H1 (cell line): ENCODE measurements around the gene NHEJ1. TPM values are rescaled to one million over a fixed set of nuclear protein-coding genes. Genes with fewer than 3 reads are reported as not detected.

Experiments used
- CTCF ChIA-PET: fragments of 300-600 bp; sonication (Branson Sonifier 250); formaldehyde crosslinking; loops from one replicate; lab custom pipeline; 2021; ENCODE audit not compliant: partially characterized antibody; lab: Charles Lee
- POLR2A ChIA-PET: fragments of 300-600 bp; sonication (Branson Sonifier 250); formaldehyde crosslinking; loops from one replicate; lab custom pipeline; 2021; ENCODE audit warnings: inconsistent platforms; ENCODE audit not compliant: partially characterized antibody; lab: Charles Lee
- DNase-seq, 2 experiments: peaks; one replicate each; pipeline versions ENCODE4 v3.0.0 to v3.0.0-alpha.2; 2010 to 2022; ENCODE audit warnings: low spot score in 2 of 2, low read depth in 1 of 2, mixed read lengths in 1 of 2
- FAIRE-seq: peaks from 2 replicates; lab custom pipeline; 2011; peaks lifted over from hg19 to GRCh38; lab: Jason Lieb, UNC
- H2AFZ ChIP-seq: 2 replicates; pipeline ENCODE4 v1.8.1; 2012; ENCODE audit warnings: low read length, inconsistent platforms
- H2AK5ac ChIP-seq: 2 replicates; pipeline ENCODE4 v1.6.1; 2013; ENCODE audit warnings: low read depth, low read length
- H2BK120ac ChIP-seq: replicated peaks from 2 replicates; pipeline ENCODE3; 2013; ENCODE audit warnings: low read depth, low read length, inconsistent platforms
- H2BK12ac ChIP-seq: 2 replicates; pipeline ENCODE4 v1.6.1; 2013; ENCODE audit warnings: low read depth, low read length
- H2BK15ac ChIP-seq: 2 replicates; pipeline ENCODE4 v1.6.1; 2013; ENCODE audit warnings: low read length
- H2BK20ac ChIP-seq: 2 replicates; pipeline ENCODE4 v1.6.1; 2013; ENCODE audit warnings: low read length
- H2BK5ac ChIP-seq: 2 replicates; pipeline ENCODE4 v1.6.1; 2013; ENCODE audit warnings: low read depth, low read length
- H3K14ac ChIP-seq: 2 replicates; pipeline ENCODE4 v1.6.1; 2013; ENCODE audit warnings: inconsistent platforms; ENCODE audit not compliant: insufficient read length
- H3K18ac ChIP-seq: 2 replicates; pipeline ENCODE4 v1.6.1; 2013; ENCODE audit warnings: low read length; ENCODE audit errors: extremely low read depth
- H3K23ac ChIP-seq: 2 replicates; pipeline ENCODE4 v1.6.1; 2013; ENCODE audit warnings: inconsistent platforms; ENCODE audit not compliant: insufficient read length
- H3K23me2 ChIP-seq: 2 replicates; pipeline ENCODE4 v1.6.1; 2013; ENCODE audit warnings: low read depth, low read length
- H3K27ac ChIP-seq: 2 replicates; pipeline ENCODE4 v1.6.1; 2011; ENCODE audit warnings: low read depth, low read length, inconsistent platforms
- H3K27me3 ChIP-seq, 4 experiments: replicated peaks in 1 of 4; 1 replicate in 1 of 4; 2 replicates in 3 of 4; pipeline versions ENCODE4 v1.6.1 to v1.8.1; 2011 to 2013; ENCODE audit warnings: low read length in 3 of 4, mild to moderate bottlenecking in 3 of 4, inconsistent platforms in 2 of 4, mixed read lengths in 2 of 4, moderate library complexity in 1 of 4; ENCODE audit not compliant: control insufficient read depth in 3 of 4, insufficient read depth in 3 of 4; ENCODE audit errors: extremely low read depth in 1 of 4
- H3K36me3 ChIP-seq, 4 experiments: 2 replicates each; pipeline versions ENCODE4 v1.6.1 to v1.8.1; 2011 to 2013; ENCODE audit warnings: mild to moderate bottlenecking in 4 of 4, low read length in 3 of 4, moderate library complexity in 2 of 4, control low read depth in 1 of 4, inconsistent platforms in 1 of 4; ENCODE audit not compliant: insufficient read depth in 4 of 4, control insufficient read depth in 2 of 4
- H3K4ac ChIP-seq: replicated peaks from 2 replicates; pipeline ENCODE3; 2013; ENCODE audit warnings: low read length, low read depth, mixed read lengths, inconsistent platforms; ENCODE audit not compliant: insufficient read length
- H3K4me1 ChIP-seq, 4 experiments: replicated peaks in 1 of 4; 1 replicate in 1 of 4; 2 replicates in 3 of 4; pipeline versions ENCODE4 v1.6.1 to v1.8.1; 2011 to 2013; ENCODE audit warnings: low read length in 3 of 4, inconsistent platforms in 2 of 4, mixed read lengths in 1 of 4; ENCODE audit not compliant: insufficient read depth in 4 of 4, control insufficient read depth in 3 of 4
- H3K4me2 ChIP-seq, 2 experiments: 2 replicates each; pipeline versions ENCODE4 v1.6.1 to v1.8.1; 2011 to 2013; ENCODE audit warnings: low read depth in 2 of 2, low read length in 2 of 2, control low read depth in 1 of 2, inconsistent platforms in 1 of 2, mild to moderate bottlenecking in 1 of 2; ENCODE audit not compliant: insufficient read depth in 1 of 2
- H3K4me3 ChIP-seq, 4 experiments: fragments of 200-600, 300-600 bp in 1 of 4; sonication (generic), shearing (Covaris generic), sonication (Bioruptor Twin) in 1 of 4; 2 replicates each; pipeline versions ENCODE4 v1.5.1 to v1.8.1; 2011 to 2016; ENCODE audit warnings: low read length in 4 of 4, low read depth in 3 of 4, control low read depth in 2 of 4, inconsistent platforms in 2 of 4, mild to moderate bottlenecking in 2 of 4, mixed read lengths in 1 of 4, moderate library complexity in 1 of 4; ENCODE audit not compliant: insufficient read depth in 2 of 4; ENCODE audit errors: extremely low read depth in 1 of 4
- H3K56ac ChIP-seq: replicated peaks from 2 replicates; pipeline ENCODE3; 2013; ENCODE audit warnings: low read depth, mild to moderate bottlenecking, mixed read lengths, low read length, inconsistent platforms; ENCODE audit not compliant: insufficient read length
- H3K79me1 ChIP-seq: 2 replicates; pipeline ENCODE4 v1.6.1; 2013; ENCODE audit warnings: low read depth, low read length, control low read depth
- H3K79me2 ChIP-seq, 2 experiments: 2 replicates each; pipeline versions ENCODE4 v1.6.1 to v1.8.1; 2012 to 2013; ENCODE audit warnings: low read length in 2 of 2, mild to moderate bottlenecking in 2 of 2, inconsistent platforms in 1 of 2; ENCODE audit not compliant: insufficient read depth in 2 of 2, control insufficient read depth in 1 of 2
- H3K9ac ChIP-seq, 4 experiments: replicated peaks in 1 of 4; 1 replicate in 1 of 4; 2 replicates in 3 of 4; pipeline versions ENCODE4 v1.6.1 to v1.8.1; 2011 to 2013; ENCODE audit warnings: low read depth in 3 of 4, low read length in 3 of 4, control low read depth in 2 of 4, mild to moderate bottlenecking in 2 of 4, moderate library complexity in 2 of 4, inconsistent platforms in 1 of 4; ENCODE audit errors: extremely low read depth in 1 of 4
- H3K9me3 ChIP-seq, 2 experiments: 2 replicates each; pipeline versions ENCODE4 v1.6.1 to v1.8.1; 2012 to 2013; ENCODE audit warnings: mild to moderate bottlenecking in 2 of 2, moderate library complexity in 2 of 2, control low read depth in 1 of 2, inconsistent platforms in 1 of 2, low read depth in 1 of 2, low read length in 1 of 2, mixed read lengths in 1 of 2; ENCODE audit not compliant: insufficient read depth in 2 of 2
- H4K20me1 ChIP-seq, 2 experiments: replicated peaks in 1 of 2; 2 replicates each; pipeline versions ENCODE3 to v1.8.1; 2011 to 2013; ENCODE audit warnings: inconsistent platforms in 2 of 2, low read length in 2 of 2, mild to moderate bottlenecking in 1 of 2; ENCODE audit not compliant: insufficient read depth in 2 of 2, control insufficient read depth in 1 of 2
- H4K5ac ChIP-seq: 2 replicates; pipeline ENCODE4 v1.6.1; 2013; ENCODE audit warnings: low read length, low read depth, mixed read lengths, inconsistent platforms; ENCODE audit not compliant: insufficient read length
- H4K8ac ChIP-seq: 2 replicates; pipeline ENCODE4 v1.8.0; 2013; ENCODE audit warnings: mild to moderate bottlenecking, moderate library complexity, low read length, inconsistent platforms; ENCODE audit not compliant: insufficient read depth; ENCODE audit errors: extremely low read depth
- H4K91ac ChIP-seq: replicated peaks from 2 replicates; pipeline ENCODE3; 2013; ENCODE audit warnings: low read length, mixed read lengths, inconsistent platforms; ENCODE audit not compliant: insufficient read length
- WGBS, 2 experiments: shearing (Covaris generic) in 1 of 2; methylation state at CpG; one replicate each; pipeline versions ENCODE4 v1.1.6 to v1.1.7; 2013 to 2015; ENCODE audit warnings: low lambda C conversion rate in 2 of 2, mixed read lengths in 2 of 2, inconsistent platforms in 1 of 2, low coverage in 1 of 2, missing lambda C conversion rate in 1 of 2; ENCODE audit not compliant: insufficient replicate concordance in 2 of 2, insufficient coverage in 1 of 2, insufficient read length in 1 of 2; ENCODE audit errors: extremely low coverage in 1 of 2, missing lambda C conversion rate in 1 of 2; 5-methylcytosine and 5-hydroxymethylcytosine counted together
- polyA plus RNA-seq, 7 experiments: library from polyadenylated mRNA; depleted of rRNA in 3 of 7; stranded (reverse) in 5 of 7; unstranded in 2 of 7; fragments of >200 nt in 5 of 7; fragments of 200-250 nt in 2 of 7; gene quantifications; 1 replicate in 5 of 7; 2 replicates in 1 of 7; 4 replicates in 1 of 7; pipeline versions ENCODE4 v1.2.1 to v1.2.3, GENCODE V29; 2011 to 2013; ENCODE audit warnings: missing spikeins in 2 of 7, mixed read lengths in 2 of 7
- total RNA-seq: library from RNA; stranded (reverse); fragmentation: NEBNext Ultra II Directional; extraction: Animal tissue kit (Norgen Biotek cat#: 25700); gene quantifications from 2 replicates; pipeline ENCODE4 v1.2.1, GENCODE V29; 2021

The NHEJ1 gene
- total and polyA plus RNA-seq, 2 of the 8 experiments (the other 6 are each of a cell fraction or from before 2014, with no cell fraction given) = 22.7 to 24.1 TPM

DNA sequence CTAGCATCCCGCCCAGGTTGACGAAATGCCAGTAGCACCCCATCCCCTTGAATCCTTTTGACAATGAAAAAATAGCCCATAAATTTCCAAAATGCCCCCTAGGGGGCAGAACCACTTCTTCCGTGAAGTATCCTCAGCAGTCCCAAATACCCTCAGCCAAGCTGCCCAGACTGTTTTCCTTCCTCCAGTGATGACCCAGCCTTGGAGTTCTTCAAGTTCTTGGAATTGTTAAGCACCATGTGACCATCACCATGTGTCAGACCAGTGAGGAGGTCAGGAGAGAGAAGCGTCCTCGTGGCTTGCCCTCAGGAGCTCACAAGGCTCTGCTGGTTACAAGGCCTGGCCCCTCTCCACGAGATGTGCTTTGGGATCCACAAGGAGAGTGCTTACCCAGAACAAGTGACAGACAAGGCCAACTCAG is 10.6 kb upstream of the NHEJ1 start:
- peaks cover 0 to 7% (median 3%) of the 10 kb centered on the region in 4 experiments; a peak in 2 of 8 replicates for H3K36me3 ChIP-seq
- FAIRE-seq (peak; percentile 65), DNase-seq (peak in 1 of 2 experiments; percentile 58)
- H3K27ac ChIP-seq = no peak overlapping the region
- no peak overlapping the region for H4K8ac ChIP-seq
- no peak overlapping the region for H2AK5ac ChIP-seq
- no peak overlapping the region for H3K23ac ChIP-seq
- no peak overlapping the region for H2BK15ac ChIP-seq
- H3K27me3 ChIP-seq = no peaks in the 10 kb centered on the region
- no peak overlapping the region for H4K5ac ChIP-seq
- CTCF ChIA-PET = interaction anchor here (0.6 to 8.3 kb wide), 27 partner anchors 9 to 319 kb away, joined by 3 to 71 read pairs (median 4); partner anchors contain the start of genes ANKZF1, ATG9A, NHEJ1 and ZFAND2B
- POLR2A ChIA-PET = interaction anchor here (1.6 to 2.5 kb wide), 3 partner anchors 35 to 48 kb away, joined by 6 to 7 read pairs (median 6); partner anchors contain the start of genes ABCB6 and ZFAND2B
- WGBS, 2 experiments = 63% methylated on average over 6 of the region's 6 CpGs; no CpG with 5 or more reads in 1 of the 2 experiments
- H3K9me3 ChIP-seq = no peaks in the 10 kb centered on the region
- no peak overlapping the region for H3K14ac ChIP-seq
- H3K18ac ChIP-seq = no peak overlapping the region
- no peak overlapping the region for H2BK120ac ChIP-seq
- no peaks in the 10 kb centered on the region for H3K79me2 ChIP-seq
- no peak overlapping the region for H2BK12ac ChIP-seq
- H2AFZ ChIP-seq = no peak overlapping the region
- no peak overlapping the region for H2BK5ac ChIP-seq
- no peak overlapping the region for H3K9ac ChIP-seq
- H3K4ac ChIP-seq = no peak overlapping the region
- H4K91ac ChIP-seq = no peak overlapping the region
- H2BK20ac ChIP-seq = no peak overlapping the region
- no peak overlapping the region for H3K4me3 ChIP-seq
- H4K20me1 ChIP-seq = peaks cover 0 to 1% of the 10 kb centered on the region in 2 experiments
- H3K79me1 ChIP-seq = no peaks in the 10 kb centered on the region
- no peak overlapping the region for H3K56ac ChIP-seq
- H3K4me1 ChIP-seq = peaks cover 0 to 7% (median 2%) of the 10 kb centered on the region in 4 experiments; a peak in 2 of 7 replicates
- no peak overlapping the region for H3K4me2 ChIP-seq
- peaks cover 3% of the 10 kb centered on the region; the same call in 1 of the 2 replicates for H3K23me2 ChIP-seq
